ENCODE measurements around the gene RHOC.

Gene RHOC

GRCh38 chr1:112692681-112693080, 14.2 kb downstream of the RHOC start:
- DNase-seq (ENCODE audit: low spot score), result no peak
- ChIA-PET CTCF (interaction anchor here (0.7 kb wide), 1 partner anchor 79 kb away, joined by 3 read pairs; no protein-coding TSS in a partner anchor), POLR2A (ENCODE audit: low non-redundant PET) (no interaction called here)
- TF ChIP-seq CTCF (conservative IDR thresholded peaks at IDR 0.05; ENCODE audit: low read depth), result no peak
- H3K27ac ChIP-seq, result no peak overlapping the region

DNA sequence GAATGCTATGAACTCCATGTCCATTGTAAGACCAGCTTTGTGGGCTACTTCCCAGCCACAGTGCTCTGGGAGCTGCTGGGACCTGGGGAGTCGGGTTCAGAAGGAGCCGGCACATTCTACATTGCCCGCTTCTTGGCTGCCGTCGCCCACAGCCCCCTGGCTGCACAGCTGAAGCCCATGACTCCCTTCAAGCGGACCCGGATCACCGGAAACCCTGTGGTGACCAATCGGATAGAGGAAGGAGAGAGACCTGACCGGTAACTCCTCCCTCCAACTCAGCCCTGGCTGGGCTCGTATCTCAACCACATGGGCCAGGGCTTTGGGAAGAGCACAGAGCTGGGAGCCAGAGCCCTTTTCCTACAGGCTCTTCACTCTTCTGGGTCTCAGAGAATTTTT, 17.1 kb downstream of the RHOC start:
- ChIA-PET POLR2A (ENCODE audit: low non-redundant PET) (no interaction called here), CTCF (no interaction called here)
- no peak for DNase-seq (ENCODE audit: low spot score)
- no peak for TF ChIP-seq CTCF (conservative IDR thresholded peaks at IDR 0.05; ENCODE audit: low read depth)
- H3K27ac ChIP-seq, result no peak overlapping the region; the same call in 1 of the 2 replicates

DNA sequence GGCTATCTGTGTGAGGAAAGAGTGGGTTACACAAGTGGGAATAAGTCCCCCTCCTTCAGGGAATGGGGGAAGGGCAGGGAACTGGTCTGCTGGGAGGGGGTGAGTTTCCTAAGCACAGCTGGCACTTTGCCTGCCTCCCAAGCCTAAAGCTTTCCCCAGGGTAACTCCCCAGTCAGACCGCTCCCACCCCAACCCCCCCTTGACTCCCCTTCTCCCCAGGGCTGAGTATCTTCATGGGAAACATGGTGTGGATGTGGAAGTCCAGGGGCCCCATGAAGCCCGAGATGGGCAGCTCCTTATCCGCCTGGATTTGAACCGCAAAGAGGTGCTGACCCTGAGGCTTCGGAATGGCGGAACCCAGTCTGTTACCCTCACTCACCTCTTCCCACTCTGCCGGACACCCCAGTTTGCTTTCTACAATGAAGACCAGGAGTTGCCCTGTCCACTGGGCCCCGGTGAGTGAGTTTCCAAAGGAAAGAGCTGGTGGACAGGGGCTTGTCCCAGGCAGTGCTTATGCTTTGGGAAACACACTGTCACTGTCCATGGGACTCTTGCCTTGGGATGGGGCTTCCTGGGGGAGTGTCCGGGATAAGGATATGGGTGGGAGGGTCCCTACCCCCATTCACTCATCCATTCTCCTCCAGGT, 17.6 kb downstream of the RHOC start:
- no peak for DNase-seq (ENCODE audit: low spot score)
- no peak for TF ChIP-seq CTCF (conservative IDR thresholded peaks at IDR 0.05; ENCODE audit: low read depth)
- ChIA-PET POLR2A (ENCODE audit: low non-redundant PET) (no interaction called here), CTCF (no interaction called here)
- peak overlapping the region; percentile 80; the same call in 1 of the 2 replicates for H3K27ac ChIP-seq

GRCh38 chr1:112688781-112689193, 18.1 kb downstream of the RHOC start:
- ChIA-PET POLR2A (ENCODE audit: low non-redundant PET) (no interaction called here), CTCF (no interaction called here)
- no peak for TF ChIP-seq CTCF (conservative IDR thresholded peaks at IDR 0.05; ENCODE audit: low read depth)
- H3K27ac ChIP-seq, result peak overlapping the region; percentile 80
- DNase-seq (ENCODE audit: low spot score), result no peak

DNA sequence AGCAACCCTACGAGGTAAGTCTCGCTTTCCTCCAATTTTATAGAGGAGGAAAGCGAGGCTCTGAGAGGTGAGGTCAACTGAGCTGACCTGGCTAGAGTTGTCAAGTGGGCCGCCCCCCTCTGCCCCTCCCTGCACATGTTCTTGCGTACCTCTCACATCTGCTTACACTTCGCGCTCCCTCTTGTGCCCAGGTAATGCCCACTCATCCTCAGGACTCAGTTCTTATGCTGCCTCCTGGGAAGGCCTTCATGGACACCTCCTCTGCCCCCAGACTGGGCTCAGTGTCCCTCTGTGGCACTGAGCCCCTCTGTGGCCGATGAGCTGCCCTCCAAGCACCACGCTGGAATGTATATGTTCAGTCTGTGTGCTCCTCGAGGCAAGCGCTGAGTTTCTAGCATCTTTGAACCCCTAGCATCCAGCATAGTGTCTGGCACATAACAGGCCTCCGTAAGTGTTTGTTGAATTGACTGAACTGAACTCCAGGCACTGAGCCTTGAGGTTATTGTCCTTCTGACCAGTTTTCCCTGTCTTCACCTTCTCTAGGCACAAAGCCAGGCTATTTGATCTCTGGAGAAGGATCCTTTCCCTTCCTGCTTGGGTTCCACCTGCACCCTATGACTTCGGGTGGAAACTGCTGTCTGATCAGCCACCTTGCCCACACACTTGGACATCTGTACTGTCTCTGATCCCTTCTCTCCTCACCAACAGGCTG, 19.0 kb downstream of the RHOC start:
- ChIA-PET POLR2A (ENCODE audit: low non-redundant PET) (no interaction called here), CTCF (no interaction called here)
- DNase-seq (ENCODE audit: low spot score), result no peak
- no peak for TF ChIP-seq CTCF (conservative IDR thresholded peaks at IDR 0.05; ENCODE audit: low read depth)
- H3K27ac ChIP-seq, result peak overlapping the region; percentile 80

DNA sequence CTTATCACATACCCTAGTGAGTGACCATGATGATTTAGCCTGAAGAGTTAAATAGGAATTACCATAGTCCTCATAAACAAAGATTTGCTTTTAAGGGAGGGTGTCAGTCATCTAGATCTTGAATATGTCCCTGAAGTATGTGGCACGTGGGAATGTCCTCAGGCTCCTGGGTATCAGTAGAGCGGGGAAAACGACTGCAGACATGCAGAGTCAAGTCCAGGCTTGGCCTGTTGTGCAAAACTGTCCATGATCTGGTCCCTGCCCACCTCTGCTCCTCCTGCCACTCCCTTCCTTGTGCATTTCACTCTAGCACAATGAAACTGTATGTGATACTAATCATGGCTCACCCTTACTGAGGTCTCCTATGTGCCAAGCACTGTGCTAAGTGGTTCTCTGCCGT, 19.6 kb downstream of the RHOC start:
- TF ChIP-seq CTCF (conservative IDR thresholded peaks at IDR 0.05; ENCODE audit: low read depth), result no peak
- POLR2A ChIA-PET (ENCODE audit: low non-redundant PET), result no interaction called here

More for the DNA sequence above, 19.6 kb downstream of the RHOC start:
- peak; percentile 84 for DNase-seq (ENCODE audit: low spot score)
- CTCF ChIA-PET, result no interaction called here
- peak overlapping the region; percentile 80 for H3K27ac ChIP-seq
